ENCODE data around the gene TMEM59L. TPM values are rescaled to one million over a fixed set of nuclear protein-coding genes. Genes with fewer than 3 reads are reported as not detected.

Gene TMEM59L
- total RNA-seq, 2 experiments from 2014 or later, result 0.25 to 0.27 TPM

DNA sequence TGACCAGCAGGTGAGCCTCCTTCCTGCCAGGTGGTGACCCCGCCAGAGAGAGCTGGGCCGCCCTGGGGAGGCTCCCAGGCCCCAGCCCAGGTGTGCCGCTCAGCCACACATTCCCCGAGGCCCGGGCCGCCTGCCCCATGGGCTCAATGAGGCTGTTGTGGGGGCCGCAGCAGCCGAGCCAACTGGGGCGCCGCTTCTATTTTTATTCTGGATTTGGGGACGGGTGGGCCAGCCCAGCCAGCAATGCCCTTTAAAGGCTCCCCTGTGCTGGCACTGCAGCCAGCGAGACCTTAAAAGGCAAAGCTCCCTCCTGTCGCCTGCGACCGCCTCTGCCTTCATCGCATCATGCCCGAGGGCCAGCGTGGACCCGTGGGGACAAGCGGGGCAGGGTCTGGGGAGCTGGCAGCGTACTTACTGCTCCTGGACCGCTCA, 53.1 kb downstream of the TMEM59L start:
- H3K36me3 ChIP-seq (ENCODE audit: insufficient read depth, low read length), result peaks cover 29% of the 10 kb centered on the region
- intact Hi-C loops (cut with DNase I, micrococcal nuclease), result no loop called here
- TF ChIP-seq, protein P1, sequence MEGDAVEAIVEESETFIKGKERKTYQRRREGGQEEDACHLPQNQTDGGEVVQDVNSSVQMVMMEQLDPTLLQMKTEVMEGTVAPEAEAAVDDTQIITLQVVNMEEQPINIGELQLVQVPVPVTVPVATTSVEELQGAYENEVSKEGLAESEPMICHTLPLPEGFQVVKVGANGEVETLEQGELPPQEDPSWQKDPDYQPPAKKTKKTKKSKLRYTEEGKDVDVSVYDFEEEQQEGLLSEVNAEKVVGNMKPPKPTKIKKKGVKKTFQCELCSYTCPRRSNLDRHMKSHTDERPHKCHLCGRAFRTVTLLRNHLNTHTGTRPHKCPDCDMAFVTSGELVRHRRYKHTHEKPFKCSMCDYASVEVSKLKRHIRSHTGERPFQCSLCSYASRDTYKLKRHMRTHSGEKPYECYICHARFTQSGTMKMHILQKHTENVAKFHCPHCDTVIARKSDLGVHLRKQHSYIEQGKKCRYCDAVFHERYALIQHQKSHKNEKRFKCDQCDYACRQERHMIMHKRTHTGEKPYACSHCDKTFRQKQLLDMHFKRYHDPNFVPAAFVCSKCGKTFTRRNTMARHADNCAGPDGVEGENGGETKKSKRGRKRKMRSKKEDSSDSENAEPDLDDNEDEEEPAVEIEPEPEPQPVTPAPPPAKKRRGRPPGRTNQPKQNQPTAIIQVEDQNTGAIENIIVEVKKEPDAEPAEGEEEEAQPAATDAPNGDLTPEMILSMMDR (IDR thresholded peaks at IDR 0.05), result no peak
- H3K9me3 ChIP-seq (ENCODE audit: control insufficient read depth in 1 of 2, insufficient read depth in 1 of 2, low read length in 2 of 2), result no peaks in the 10 kb centered on the region
- no peaks in the 10 kb centered on the region for H3K27me3 ChIP-seq (ENCODE audit: control insufficient read depth in 1 of 2, insufficient read depth in 2 of 2, low read length in 2 of 2)
- Mint-ChIP-seq H3K9me3 (no peaks in the 10 kb centered on the region), H3K36me3 (ENCODE audit: low read depth) (peaks cover 23% of the 10 kb centered on the region), H3K4me3 (no peak overlapping the region), H3K27me3 (no peaks in the 10 kb centered on the region), H3K27ac (no peak overlapping the region), H3K4me1 (ENCODE audit: low read depth) (peaks cover 20% of the 10 kb centered on the region)
- ChIA-PET CTCF (no interaction called here), POLR2A (no interaction called here)
- ATAC-seq (ENCODE audit: poor library complexity) (no peak), DNase-seq (no peak)
- H3K27ac ChIP-seq (ENCODE audit: low read depth in 1 of 2, low read length in 2 of 2), result no peak overlapping the region
- peaks cover 4% of the 10 kb centered on the region for H3K4me1 ChIP-seq (ENCODE audit: insufficient read depth, low read length)
- no peak overlapping the region for H3K4me3 ChIP-seq (ENCODE audit: low read length)

DNA sequence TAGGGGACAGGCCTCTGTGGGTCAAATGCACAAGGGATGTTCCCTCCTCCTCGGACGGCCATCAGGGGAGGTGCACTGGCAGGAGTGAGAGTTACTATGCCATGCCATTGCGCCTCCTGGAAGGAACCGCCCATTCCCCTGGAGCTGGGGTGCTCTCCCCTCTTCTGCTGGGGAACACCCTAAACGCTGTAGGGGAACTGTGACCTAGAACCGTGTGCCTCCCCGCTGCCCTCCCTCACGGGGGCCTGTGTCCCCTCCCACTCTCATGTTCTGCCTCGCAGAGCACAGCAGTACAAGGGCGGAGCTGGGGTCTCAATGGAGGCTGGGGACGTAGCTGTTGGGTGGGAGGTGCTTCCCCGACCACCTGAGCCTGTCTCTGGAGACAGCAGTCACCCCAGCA, 53.6 kb downstream of the TMEM59L start:
- Mint-ChIP-seq H3K9me3 (no peaks in the 10 kb centered on the region), H3K36me3 (ENCODE audit: low read depth) (peaks cover 23% of the 10 kb centered on the region), H3K4me1 (ENCODE audit: low read depth) (peaks cover 20% of the 10 kb centered on the region), H3K4me3 (no peak overlapping the region), H3K27ac (no peak overlapping the region), H3K27me3 (no peaks in the 10 kb centered on the region)
- DNase-seq (no peak), ATAC-seq (ENCODE audit: poor library complexity) (no peak)
- H3K27ac ChIP-seq (ENCODE audit: low read depth in 1 of 2, low read length in 2 of 2), result no peak overlapping the region
- H3K36me3 ChIP-seq (ENCODE audit: insufficient read depth, low read length), result peaks cover 29% of the 10 kb centered on the region
- TF ChIP-seq, protein P1 (IDR thresholded peaks at IDR 0.05), result no peak
- H3K4me1 ChIP-seq (ENCODE audit: insufficient read depth, low read length), result peaks cover 4% of the 10 kb centered on the region
- H3K9me3 ChIP-seq (ENCODE audit: control insufficient read depth in 1 of 2, insufficient read depth in 1 of 2, low read length in 2 of 2), result no peaks in the 10 kb centered on the region
- intact Hi-C loops (cut with DNase I, micrococcal nuclease), result no loop called here
- H3K4me3 ChIP-seq (ENCODE audit: low read length), result no peak overlapping the region
- H3K27me3 ChIP-seq (ENCODE audit: control insufficient read depth in 1 of 2, insufficient read depth in 2 of 2, low read length in 2 of 2), result no peaks in the 10 kb centered on the region
- ChIA-PET POLR2A (no interaction called here), CTCF (no interaction called here)

DNA sequence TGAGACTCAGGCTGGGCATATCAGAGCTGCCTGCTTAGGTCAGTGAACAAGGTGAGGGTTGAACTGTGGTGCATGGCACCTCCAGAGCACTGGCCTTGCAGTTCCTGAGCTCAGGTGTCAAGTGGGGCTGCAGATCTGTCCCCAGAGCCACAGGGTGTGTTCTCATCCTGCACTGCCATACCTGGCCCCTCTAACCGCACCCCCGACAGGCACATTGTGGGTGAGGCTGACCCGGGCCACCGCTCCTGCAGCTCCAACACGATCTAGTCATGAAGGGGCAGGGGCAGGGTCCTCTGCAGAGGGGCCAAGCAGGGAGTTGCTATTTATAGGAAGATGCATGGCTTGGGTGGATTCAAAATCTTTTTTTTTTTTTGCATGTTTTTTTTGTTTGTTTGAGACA, 54.1 kb downstream of the TMEM59L start:
- ChIA-PET CTCF (no interaction called here), POLR2A (no interaction called here)
- TF ChIP-seq, protein P1 (IDR thresholded peaks at IDR 0.05), result no peak
- peaks cover 27% of the 10 kb centered on the region for H3K36me3 Mint-ChIP-seq (ENCODE audit: low read depth)
- Histone ChIP-seq H3K4me3 (ENCODE audit: low read length) (no peak overlapping the region), H3K9me3 (ENCODE audit: control insufficient read depth in 1 of 2, insufficient read depth in 1 of 2, low read length in 2 of 2) (no peaks in the 10 kb centered on the region), H3K4me1 (ENCODE audit: insufficient read depth, low read length) (peaks cover 4% of the 10 kb centered on the region), H3K27me3 (ENCODE audit: control insufficient read depth in 1 of 2, insufficient read depth in 2 of 2, low read length in 2 of 2) (no peaks in the 10 kb centered on the region), H3K27ac (ENCODE audit: low read depth in 1 of 2, low read length in 2 of 2) (no peak overlapping the region), H3K36me3 (ENCODE audit: insufficient read depth, low read length) (peaks cover 29% of the 10 kb centered on the region)
- H3K27ac Mint-ChIP-seq, result no peak overlapping the region
- H3K27me3 Mint-ChIP-seq, result no peaks in the 10 kb centered on the region
- H3K4me1 Mint-ChIP-seq (ENCODE audit: low read depth), result peaks cover 20% of the 10 kb centered on the region
- DNase-seq (no peak), ATAC-seq (ENCODE audit: poor library complexity) (no peak)
- no peaks in the 10 kb centered on the region for H3K9me3 Mint-ChIP-seq
- no peak overlapping the region for H3K4me3 Mint-ChIP-seq
- intact Hi-C loops (cut with DNase I, micrococcal nuclease), result no loop called here

All from CD4-positive, alpha-beta T cell (primary cell).